Measurements from ENCODE around the gene IGFN1. TPM values are rescaled to one million over a fixed set of nuclear protein-coding genes. Genes with fewer than 3 reads are reported as not detected.

IGFN1 gene
- total and polyA plus RNA-seq, 9 of the 15 experiments (the other 6 are each of a cell fraction or from before 2014, with no cell fraction given), result 0.04 TPM; not detected in 8

DNA sequence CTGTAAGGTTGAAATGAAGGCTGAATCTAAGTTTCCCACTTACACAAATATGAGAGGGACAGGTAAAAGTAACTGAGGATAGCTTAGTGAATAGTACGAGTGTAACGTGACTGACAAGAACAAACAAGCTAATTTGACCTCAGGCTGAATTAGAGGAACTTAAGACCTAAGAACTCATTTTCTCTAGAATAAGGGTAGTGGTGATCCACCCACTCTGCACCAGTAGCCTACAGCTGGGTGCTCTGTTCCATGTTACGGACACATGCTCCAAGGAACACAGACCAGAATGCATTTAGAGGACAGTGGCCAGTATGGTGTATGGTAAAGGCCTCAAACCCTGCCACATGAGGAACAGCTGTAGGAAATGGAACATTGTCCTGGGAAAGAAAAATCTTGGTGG lies 21.4 kb upstream of the IGFN1 start:
- no peak overlapping the region for H2AFZ ChIP-seq (ENCODE audit: low read depth, low read length)
- BruUV-seq (replicated peaks), result no TSS peak
- ChIA-PET CTCF (ENCODE audit: low intra/inter-chr PET ratio) (interaction anchor here (0.6 kb wide), 1 partner anchor 20 kb away, joined by 3 read pairs; no protein-coding TSS in a partner anchor), POLR2A (interaction anchor here (0.6 to 6.7 kb wide), 3 partner anchors 12 to 125 kb away, joined by 3 to 121 read pairs (median 5); partner anchors contain the start of gene TMEM9)
- H3K27ac ChIP-seq (ENCODE audit: extremely low read depth, low read depth, low read length), result no peak overlapping the region
- WGBS (ENCODE audit: insufficient coverage, low coverage, missing lambda C conversion rate), result 87% methylated on average over 3 of the region's 3 CpGs
- no peak overlapping the region; the same call in 1 of the 2 replicates for H3K4me2 ChIP-seq (ENCODE audit: insufficient read depth, low read length)
- H3K9me1 ChIP-seq (ENCODE audit: control insufficient read depth, insufficient read depth, low read length), result no peaks in the 10 kb centered on the region
- no peak overlapping the region for H3K4me3 ChIP-seq
- intact Hi-C loops (cut with micrococcal nuclease), result no loop called here
- DNase-seq (ENCODE audit: extremely low read depth in 1 of 4, low spot score in 3 of 4), result no peak
- H3K4me1 ChIP-seq (replicated peaks in 1 of 2; ENCODE audit: control insufficient read depth in 2 of 2, insufficient read depth in 2 of 2, low read length in 2 of 2), result peaks cover 15 to 32% of the 10 kb centered on the region in 2 experiments; a peak in 4 of 5 replicates
- no peaks in the 10 kb centered on the region for H3K36me3 ChIP-seq (ENCODE audit: control insufficient read depth, insufficient read depth, low read length)
- ATAC-seq, result no peak
- H4K20me1 ChIP-seq (replicated peaks; ENCODE audit: control insufficient read depth, insufficient read depth, low read length), result no peaks in the 10 kb centered on the region
- H3K9ac ChIP-seq (ENCODE audit: insufficient read depth in 1 of 2, low read depth in 2 of 2, low read length in 2 of 2), result no peak overlapping the region
- in situ Hi-C loops (cut with MboI), result no loop called here
- H3K27me3 ChIP-seq (ENCODE audit: control insufficient read depth in 2 of 2, insufficient read depth in 2 of 2, low read length in 2 of 2), result no peaks in the 10 kb centered on the region
- H3K9me3 ChIP-seq (replicated peaks; ENCODE audit: control insufficient read depth, insufficient read depth, low read depth, low read length), result peaks cover 3% of the 10 kb centered on the region; the same call in 1 of the 2 replicates
- H3K79me2 ChIP-seq (ENCODE audit: control insufficient read depth, insufficient read depth, low read length), result no peaks in the 10 kb centered on the region
- FAIRE-seq, result no peak
- TF ChIP-seq ZNF655 (CRISPR knock-in tag; IDR thresholded peaks at IDR 0.05), result no peak
- TF ChIP-seq ZFX (CRISPR knock-in tag; IDR thresholded peaks at IDR 0.05), result no peak
- TF ChIP-seq SMAD4 (CRISPR knock-in tag; conservative IDR thresholded peaks at IDR 0.05), result 0 out of 2 replicates have a peak, but pooled peaks have one; percentile 4
- TF ChIP-seq ZKSCAN8 (CRISPR knock-in tag; IDR thresholded peaks at IDR 0.05), result no peak
- TF ChIP-seq, protein P1, sequence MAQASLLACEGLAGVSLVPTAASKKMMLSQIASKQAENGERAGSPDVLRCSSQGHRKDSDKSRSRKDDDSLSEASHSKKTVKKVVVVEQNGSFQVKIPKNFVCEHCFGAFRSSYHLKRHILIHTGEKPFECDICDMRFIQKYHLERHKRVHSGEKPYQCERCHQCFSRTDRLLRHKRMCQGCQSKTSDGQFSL (CRISPR knock-in tag; IDR thresholded peaks at IDR 0.05), result no peak
- TF ChIP-seq, protein P1 (tag; IDR thresholded peaks at IDR 0.05), result no peak
- no peak for TF ChIP-seq KLF1 (tag; IDR thresholded peaks at IDR 0.05)
- TF ChIP-seq GTF3C2 (IDR thresholded peaks at IDR 0.05; ENCODE audit: borderline replicate concordance, extremely low read depth, insufficient read length), result no peak
- peak; percentile 26; the same call in 1 of the 2 replicates for TF ChIP-seq TFAP4 (CRISPR knock-in tag; IDR thresholded peaks at IDR 0.05; ENCODE audit: borderline replicate concordance)
- no peak for TF ChIP-seq EP300 (IDR thresholded peaks at IDR 0.05; ENCODE audit: low read length)
- TF ChIP-seq, protein P2, sequence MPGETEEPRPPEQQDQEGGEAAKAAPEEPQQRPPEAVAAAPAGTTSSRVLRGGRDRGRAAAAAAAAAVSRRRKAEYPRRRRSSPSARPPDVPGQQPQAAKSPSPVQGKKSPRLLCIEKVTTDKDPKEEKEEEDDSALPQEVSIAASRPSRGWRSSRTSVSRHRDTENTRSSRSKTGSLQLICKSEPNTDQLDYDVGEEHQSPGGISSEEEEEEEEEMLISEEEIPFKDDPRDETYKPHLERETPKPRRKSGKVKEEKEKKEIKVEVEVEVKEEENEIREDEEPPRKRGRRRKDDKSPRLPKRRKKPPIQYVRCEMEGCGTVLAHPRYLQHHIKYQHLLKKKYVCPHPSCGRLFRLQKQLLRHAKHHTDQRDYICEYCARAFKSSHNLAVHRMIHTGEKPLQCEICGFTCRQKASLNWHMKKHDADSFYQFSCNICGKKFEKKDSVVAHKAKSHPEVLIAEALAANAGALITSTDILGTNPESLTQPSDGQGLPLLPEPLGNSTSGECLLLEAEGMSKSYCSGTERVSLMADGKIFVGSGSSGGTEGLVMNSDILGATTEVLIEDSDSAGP (CRISPR knock-in tag; IDR thresholded peaks at IDR 0.05), result no peak
- TF ChIP-seq ZNF79 (CRISPR knock-in tag; IDR thresholded peaks at IDR 0.05; ENCODE audit: low read depth), result no peak
- no peak for TF ChIP-seq KLF13 (tag; IDR thresholded peaks at IDR 0.05; ENCODE audit: borderline replicate concordance, low read depth)
- peak; percentile 9; the same call in 1 of the 2 replicates for TF ChIP-seq MECOM (CRISPR knock-in tag; IDR thresholded peaks at IDR 0.05)

All from K562 (cell line).